IMR-90 (cell line): ENCODE data around the gene IFRD2.

Experiments
- CTCF ChIP-seq: conservative IDR thresholded peaks from 2 replicates; pipeline ENCODE4 v1.5.1; 2012; ENCODE audit warnings: mild to moderate bottlenecking, low read depth, low read length, improper control_type of control experiment
- RFX5 ChIP-seq: IDR thresholded peaks from 2 replicates; pipeline ENCODE4 v1.8.0; 2012; ENCODE audit warnings: low read depth, mild to moderate bottlenecking, low read length, moderate library complexity

- TF ChIP-seq RFX5 (no peak), CTCF (no peak)
Observed at GRCh38 chr3:50299929-50300680, 7.9 kb upstream of the IFRD2 start.
